Measurements from ENCODE around the gene FBN2. TPM values are rescaled to one million over a fixed set of nuclear protein-coding genes. Genes with fewer than 3 reads are reported as not detected.

The FBN2 gene
- total RNA-seq, 1 experiment from 2014 or later, result 0.42 TPM

- no peak for TF ChIP-seq CTCF (IDR thresholded peaks at IDR 0.05 in 2 of 3, conservative IDR thresholded peaks at IDR 0.05 in 1 of 3; ENCODE audit: borderline replicate concordance in 1 of 3, insufficient read depth in 1 of 3, low read depth in 2 of 3, low read length in 2 of 3)
Observed at GRCh38 chr5:128579639-128580038, 41.6 kb upstream of the FBN2 start (continued).

DNA sequence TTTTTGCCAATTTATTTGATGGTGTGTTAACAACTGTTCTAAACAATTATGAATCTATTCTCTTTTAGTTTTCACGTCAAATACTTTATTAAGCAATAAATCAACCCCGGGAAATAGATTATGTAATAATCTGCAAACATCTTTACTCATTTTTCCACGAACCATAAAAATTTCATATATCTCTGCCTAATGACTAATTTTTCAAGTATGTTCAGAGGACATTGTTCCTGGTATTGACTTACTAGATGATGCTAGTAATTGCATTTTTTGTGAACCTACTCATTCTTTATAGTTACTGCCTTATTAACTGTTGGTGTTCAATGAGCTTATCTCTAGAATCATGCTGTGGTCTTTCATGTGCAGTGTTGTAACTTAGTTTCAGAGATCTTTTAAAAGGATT, 41.0 kb upstream of the FBN2 start:
- RAD21 ChIA-PET (ENCODE audit: low non-redundant PET in 1 of 2, low total read pairs in 2 of 2, uncharacterized antibody in 2 of 2, unreplicated experiment in 2 of 2), result no interaction called here
- Histone ChIP-seq H3K4me2 (ENCODE audit: low read length) (peak overlapping the region; percentile 31; the same call in 1 of the 2 replicates), H3K27me3 (ENCODE audit: insufficient read depth, low read length) (no peaks in the 10 kb centered on the region), H3K4me3 (replicated peaks in 1 of 2; ENCODE audit: low read depth in 1 of 2, low read length in 2 of 2) (no peak overlapping the region), H3K79me2 (ENCODE audit: insufficient read depth, low read length) (no peaks in the 10 kb centered on the region), H3K9ac (ENCODE audit: low read length) (no peak overlapping the region), H3K9me2 (ENCODE audit: insufficient read depth) (no peaks in the 10 kb centered on the region), H3K36me3 (ENCODE audit: control insufficient read depth in 1 of 2, insufficient read depth in 2 of 2, low read length in 2 of 2) (no peaks in the 10 kb centered on the region), H3K9me3 (ENCODE audit: control insufficient read depth in 1 of 2, insufficient read depth in 1 of 2, low read depth in 1 of 2, low read length in 2 of 2) (no peaks in the 10 kb centered on the region), H3K4me1 (ENCODE audit: control insufficient read depth in 1 of 2, insufficient read depth in 2 of 2, low read length in 2 of 2) (peaks cover 0 to 15% of the 10 kb centered on the region in 2 experiments; a peak in 1 of 4 replicates), H4K20me1 (ENCODE audit: insufficient read depth) (no peaks in the 10 kb centered on the region), H2AFZ (ENCODE audit: low read depth, low read length, poor library complexity, severe bottlenecking) (no peak overlapping the region), H3K27ac (ENCODE audit: low read depth, low read length) (no peak overlapping the region)
- ATAC-seq, result peak; percentile 36; the same call in 1 of the 2 replicates
- intact Hi-C loops (cut with micrococcal nuclease), result no loop called here
- BruUV-seq (replicated peaks), result no TSS peak
- no peak for DNase-seq (ENCODE audit: low read depth, low spot score)
- POLR2A ChIA-PET, result no interaction called here
- CTCF ChIA-PET, result no interaction called here
- TF ChIP-seq FOSL1 (IDR thresholded peaks at IDR 0.05; ENCODE audit: low read depth), result 0 out of 2 replicates have a peak, but pooled peaks have one; percentile 25
- TF ChIP-seq CEBPB (IDR thresholded peaks at IDR 0.05; ENCODE audit: low read depth), result no peak
- TF ChIP-seq POLR2A (IDR thresholded peaks at IDR 0.05; ENCODE audit: borderline replicate concordance, extremely low read depth, insufficient read depth, insufficient read length), result no peak
- TF ChIP-seq SRF (IDR thresholded peaks at IDR 0.05; ENCODE audit: low read depth), result no peak
- TF ChIP-seq JUND (IDR thresholded peaks at IDR 0.05), result 0 out of 2 replicates have a peak, but pooled peaks have one; percentile 18
- no peak for TF ChIP-seq SP1 (IDR thresholded peaks at IDR 0.05; ENCODE audit: low read depth)
- no peak for TF ChIP-seq CTCF (IDR thresholded peaks at IDR 0.05 in 2 of 3, conservative IDR thresholded peaks at IDR 0.05 in 1 of 3; ENCODE audit: borderline replicate concordance in 1 of 3, insufficient read depth in 1 of 3, low read depth in 2 of 3, low read length in 2 of 3)
